WERI-Rb-1 (cell line): ENCODE results near the gene HDAC11.

ENCODE experiments used
- DNase-seq: peaks from one replicate; pipeline ENCODE4 v3.0.0-alpha.2; 2020
- H3K27ac ChIP-seq: fragments of 250-450 bp; sonication (Bioruptor Pico); 2 replicates; pipeline ENCODE4 v1.5.1; 2020; ENCODE audit warnings: mild to moderate bottlenecking, moderate library complexity
- H3K27me3 ChIP-seq: fragments of 250-450 bp; sonication (Bioruptor Pico); 2 replicates; pipeline ENCODE4 v1.5.1; 2021; ENCODE audit warnings: mild to moderate bottlenecking, low read depth, moderate library complexity; ENCODE audit not compliant: insufficient read depth, severe bottlenecking
- H3K36me3 ChIP-seq: fragments of 250-450 bp; sonication (Bioruptor Pico); 2 replicates; pipeline ENCODE4 v1.5.1; 2020; ENCODE audit warnings: mild to moderate bottlenecking, moderate library complexity
- H3K4me3 ChIP-seq: 2 replicates; pipeline ENCODE4 v1.5.1; 2011; ENCODE audit warnings: low read depth, mild to moderate bottlenecking, control low read depth, low read length
- H3K9me3 ChIP-seq: fragments of 250-450 bp; sonication (Bioruptor Pico); 2 replicates; pipeline ENCODE4 v1.5.1; 2021; ENCODE audit warnings: mild to moderate bottlenecking, moderate library complexity; ENCODE audit not compliant: severe bottlenecking
- CTCF ChIP-seq: IDR thresholded peaks from 2 replicates; pipeline ENCODE4 v1.5.1; 2011; ENCODE audit warnings: low read depth, mild to moderate bottlenecking, control low read depth, inconsistent platforms, low read length

The HDAC11 gene

DNA sequence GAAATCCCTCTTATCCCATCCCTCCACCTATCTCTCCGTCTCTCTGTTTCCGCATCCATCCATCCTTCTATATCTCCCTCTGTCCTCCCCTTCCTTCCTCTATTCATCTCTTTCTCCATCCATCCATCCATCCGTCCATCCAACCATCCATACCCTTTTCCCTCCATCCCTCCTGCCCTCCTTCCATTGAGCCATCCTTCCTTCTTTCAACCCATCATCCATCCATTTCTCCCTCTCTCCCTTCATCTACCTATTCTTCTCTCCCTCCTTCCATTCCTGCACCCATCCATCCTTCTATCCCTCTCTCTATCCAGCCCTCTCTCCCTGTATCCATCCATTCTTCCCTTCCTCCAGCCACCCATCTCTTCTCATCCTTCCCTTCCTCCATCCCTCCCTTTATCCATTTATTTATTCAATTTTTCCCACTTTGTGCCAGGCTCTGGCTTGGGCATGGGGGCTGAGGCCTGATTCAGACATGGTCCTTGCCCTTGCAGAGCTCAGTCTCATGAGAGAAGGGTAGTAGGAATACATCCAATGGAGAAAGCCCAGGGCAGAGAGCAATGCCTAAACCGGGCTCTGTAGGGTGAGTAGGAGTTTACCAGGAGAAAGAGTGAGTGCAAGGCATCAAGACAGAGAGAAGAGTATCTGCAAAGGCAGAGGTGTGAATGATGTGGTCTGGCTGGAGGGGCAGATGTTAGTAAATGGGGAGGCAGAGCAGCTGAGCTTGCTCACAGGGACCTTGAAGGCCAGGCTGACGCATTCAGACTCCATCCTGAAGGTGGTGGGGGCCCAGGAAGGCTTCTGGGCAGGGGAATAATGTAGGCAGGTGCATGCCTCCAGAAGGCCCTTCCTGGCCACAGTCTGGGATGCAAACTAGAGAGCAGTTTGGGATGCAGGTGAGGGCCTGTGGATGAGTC is 49.3 kb downstream of the HDAC11 start:
- Histone ChIP-seq H3K9me3 (no peaks in the 10 kb centered on the region), H3K36me3 (no peaks in the 10 kb centered on the region), H3K27ac (no peak overlapping the region), H3K27me3 (no peaks in the 10 kb centered on the region), H3K4me3 (no peak overlapping the region)
- DNase-seq: no peak
- no peak for TF ChIP-seq CTCF

DNA sequence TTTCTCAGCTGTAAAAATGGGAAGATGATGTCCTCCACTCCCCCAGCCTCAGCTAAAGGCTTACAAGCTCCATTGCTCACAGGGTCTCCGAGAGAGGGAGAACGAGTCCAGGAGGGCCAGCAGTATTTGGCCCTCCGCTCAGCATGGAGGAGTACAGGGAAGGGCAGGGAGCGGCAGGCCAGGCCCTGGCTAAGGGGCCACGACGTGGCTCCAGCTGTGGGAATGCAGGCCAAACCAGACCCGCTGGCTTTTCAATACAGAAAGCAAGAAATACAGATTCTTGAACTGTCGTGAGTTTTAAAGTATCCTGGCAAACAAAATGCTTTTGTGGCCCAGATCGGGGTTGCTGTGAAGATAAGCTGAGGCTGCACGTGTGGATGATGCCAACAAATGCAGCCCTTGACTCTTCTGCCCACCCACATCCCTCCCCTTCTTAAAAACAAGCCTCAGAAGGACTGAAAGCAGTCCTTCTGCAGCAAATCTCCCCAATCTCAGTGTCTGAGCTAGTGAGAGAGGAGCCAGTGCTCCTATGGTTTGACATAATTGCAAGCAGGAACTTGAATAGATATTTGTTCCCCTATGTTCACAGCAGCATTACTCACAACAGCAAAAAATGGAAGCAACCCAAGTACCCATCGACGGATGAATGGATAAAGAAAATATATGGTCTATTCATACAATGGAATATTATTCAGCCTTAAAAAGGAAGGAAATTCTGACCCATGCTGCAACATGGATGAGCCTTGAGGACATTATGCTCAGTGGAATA is 50.3 kb downstream of the HDAC11 start:
- Histone ChIP-seq H3K4me3 (no peak overlapping the region), H3K27ac (no peak overlapping the region), H3K36me3 (no peaks in the 10 kb centered on the region), H3K9me3 (no peaks in the 10 kb centered on the region), H3K27me3 (no peaks in the 10 kb centered on the region)
- no peak for TF ChIP-seq CTCF
- no peak for DNase-seq

- Histone ChIP-seq H3K9me3 (no peaks in the 10 kb centered on the region), H3K27me3 (no peaks in the 10 kb centered on the region), H3K36me3 (no peaks in the 10 kb centered on the region), H3K4me3 (no peak overlapping the region), H3K27ac (no peak overlapping the region)
- no peak for TF ChIP-seq CTCF
- no peak for DNase-seq
Observed at GRCh38 chr3:13532085-13532484, 52.0 kb downstream of the HDAC11 start.

DNA sequence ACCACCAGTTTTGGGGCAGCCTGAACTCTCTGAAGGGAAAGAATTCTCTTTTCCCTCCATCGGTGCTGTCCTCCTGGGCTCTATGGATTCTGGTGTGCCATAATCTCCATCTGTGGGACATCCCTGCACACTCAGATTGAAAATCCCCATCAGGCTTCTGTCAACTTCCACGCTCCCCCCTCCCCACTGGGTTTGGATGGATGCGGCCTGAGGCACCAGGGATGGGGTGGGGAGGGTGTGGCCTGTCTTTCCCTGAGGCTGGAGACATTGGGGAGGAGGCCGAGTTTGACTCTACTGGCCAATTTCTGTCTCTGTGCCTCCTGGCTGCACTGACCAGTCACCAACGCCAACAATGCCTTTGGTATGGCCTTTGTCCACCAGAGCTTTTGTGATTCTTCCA is 52.5 kb downstream of the HDAC11 start:
- no peaks in the 10 kb centered on the region for H3K9me3 ChIP-seq
- TF ChIP-seq CTCF: no peak
- H3K36me3 ChIP-seq: no peaks in the 10 kb centered on the region
- no peak for DNase-seq
- H3K4me3 ChIP-seq: no peak overlapping the region
- H3K27me3 ChIP-seq: no peaks in the 10 kb centered on the region
- no peak overlapping the region for H3K27ac ChIP-seq

DNA sequence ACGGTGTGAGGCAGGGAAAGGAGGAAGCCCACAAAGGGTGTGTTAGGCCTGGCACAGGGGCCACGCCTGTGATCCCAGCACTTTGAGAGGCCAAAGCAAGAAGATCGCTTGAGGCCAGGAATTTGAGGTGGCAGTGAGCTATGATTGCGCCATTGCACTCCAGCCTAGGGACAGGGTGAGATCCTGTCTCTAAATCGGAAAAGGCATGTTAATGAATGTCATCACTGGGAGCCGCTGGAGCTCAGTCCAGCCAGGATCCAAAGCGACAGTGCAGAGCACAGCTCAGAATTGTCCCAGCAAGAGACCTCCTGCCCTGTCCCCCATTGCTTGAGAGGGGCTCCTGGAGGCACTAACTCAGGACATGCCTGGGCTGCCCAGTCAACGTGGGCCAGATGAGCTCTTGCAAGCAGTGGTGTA is 53.8 kb downstream of the HDAC11 start:
- Histone ChIP-seq H3K27ac (no peak overlapping the region), H3K27me3 (no peaks in the 10 kb centered on the region), H3K4me3 (no peak overlapping the region), H3K36me3 (no peaks in the 10 kb centered on the region), H3K9me3 (no peaks in the 10 kb centered on the region)
- DNase-seq: no peak
- TF ChIP-seq CTCF: no peak
